Peyer's patch (tissue), 4 donors: Measurements from ENCODE around the gene ASPHD2.

Experiments
- CTCF ChIP-seq, 6 experiments: fragments of 450-650 bp in 4 of 6; fragments of 200-600 bp in 2 of 6; sonication (generic) in 1 of 6; IDR thresholded peaks; one replicate each; pipeline ENCODE4 v1.5.1; 2017 to 2019; ENCODE audit warnings: antibody characterized with exemption in 6 of 6, mild to moderate bottlenecking in 3 of 6, moderate library complexity in 1 of 6
- POLR2A ChIP-seq, 2 donors: fragments of 450-650 bp; IDR thresholded peaks; one replicate each; pipeline ENCODE4 v1.5.1; 2017; ENCODE audit warnings: antibody characterized with exemption in 2 of 2, mild to moderate bottlenecking in 2 of 2, moderate library complexity in 2 of 2

GRCh38 chr22:26395926-26396325, 33.1 kb upstream of the ASPHD2 start:
- TF ChIP-seq POLR2A (IDR thresholded peaks at IDR 0.05): no peak
- TF ChIP-seq CTCF (IDR thresholded peaks at IDR 0.05): no peak
